SH-SY5Y (cell line): ENCODE data around the gene PCNX1.

Source experiments
- GATA2 ChIP-seq: IDR thresholded peaks from 2 replicates; pipeline ENCODE4 v1.6.1; 2011; ENCODE audit warnings: mild to moderate bottlenecking, low read depth, low read length
- GATA3 ChIP-seq: IDR thresholded peaks from 2 replicates; pipeline ENCODE4 v1.6.1; 2011; ENCODE audit warnings: low read depth, mild to moderate bottlenecking, low read length, moderate library complexity

GRCh38 chr14:70924521-70924920, 17.3 kb downstream of the PCNX1 start:
- TF ChIP-seq GATA3 = no peak
- no peak for TF ChIP-seq GATA2
